LNCaP clone FGC (cell line): ENCODE results near the gene CDK5R2.
A peak's percentile ranks its signal among the peaks of the same experiment; 100 is the strongest.

Experiments
- DNase-seq: peaks from one replicate; pipeline ENCODE4 v3.0.0-alpha.2; 2011; ENCODE audit warnings: low read depth
- H3K4me3 ChIP-seq: 2 replicates; pipeline ENCODE4 v1.5.1; 2011; ENCODE audit warnings: mild to moderate bottlenecking, low read depth, low read length, control low read depth
- TF ChIP-seq, protein P1 (sequence below): IDR thresholded peaks from 2 replicates; pipeline ENCODE4 v1.5.1; 2012; ENCODE audit warnings: mild to moderate bottlenecking; ENCODE audit not compliant: control insufficient read depth, insufficient read depth; ENCODE audit errors: extremely low read depth

Gene CDK5R2

DNA sequence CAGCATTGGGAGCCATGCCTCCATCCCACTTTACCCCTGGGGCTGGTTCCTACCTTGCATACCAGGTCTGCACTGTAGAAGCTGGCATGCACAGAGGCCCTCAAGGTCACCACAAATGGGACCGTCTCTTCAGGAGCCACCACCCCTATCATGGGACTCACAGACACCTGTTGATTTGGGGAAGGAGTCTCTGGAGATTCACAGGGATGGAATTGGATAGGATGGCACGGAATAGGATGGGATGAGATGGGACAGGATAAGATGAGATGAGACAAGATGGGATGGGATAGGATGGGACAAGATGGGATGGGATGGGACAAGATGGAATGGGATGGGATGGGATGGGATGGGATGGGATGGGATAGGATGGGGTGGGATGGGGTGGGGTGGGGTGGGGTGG lies 49.8 kb downstream of the CDK5R2 start:
- TF ChIP-seq, protein P1, sequence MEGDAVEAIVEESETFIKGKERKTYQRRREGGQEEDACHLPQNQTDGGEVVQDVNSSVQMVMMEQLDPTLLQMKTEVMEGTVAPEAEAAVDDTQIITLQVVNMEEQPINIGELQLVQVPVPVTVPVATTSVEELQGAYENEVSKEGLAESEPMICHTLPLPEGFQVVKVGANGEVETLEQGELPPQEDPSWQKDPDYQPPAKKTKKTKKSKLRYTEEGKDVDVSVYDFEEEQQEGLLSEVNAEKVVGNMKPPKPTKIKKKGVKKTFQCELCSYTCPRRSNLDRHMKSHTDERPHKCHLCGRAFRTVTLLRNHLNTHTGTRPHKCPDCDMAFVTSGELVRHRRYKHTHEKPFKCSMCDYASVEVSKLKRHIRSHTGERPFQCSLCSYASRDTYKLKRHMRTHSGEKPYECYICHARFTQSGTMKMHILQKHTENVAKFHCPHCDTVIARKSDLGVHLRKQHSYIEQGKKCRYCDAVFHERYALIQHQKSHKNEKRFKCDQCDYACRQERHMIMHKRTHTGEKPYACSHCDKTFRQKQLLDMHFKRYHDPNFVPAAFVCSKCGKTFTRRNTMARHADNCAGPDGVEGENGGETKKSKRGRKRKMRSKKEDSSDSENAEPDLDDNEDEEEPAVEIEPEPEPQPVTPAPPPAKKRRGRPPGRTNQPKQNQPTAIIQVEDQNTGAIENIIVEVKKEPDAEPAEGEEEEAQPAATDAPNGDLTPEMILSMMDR, result no peak
- no peak for DNase-seq
- H3K4me3 ChIP-seq, result no peak overlapping the region

DNA sequence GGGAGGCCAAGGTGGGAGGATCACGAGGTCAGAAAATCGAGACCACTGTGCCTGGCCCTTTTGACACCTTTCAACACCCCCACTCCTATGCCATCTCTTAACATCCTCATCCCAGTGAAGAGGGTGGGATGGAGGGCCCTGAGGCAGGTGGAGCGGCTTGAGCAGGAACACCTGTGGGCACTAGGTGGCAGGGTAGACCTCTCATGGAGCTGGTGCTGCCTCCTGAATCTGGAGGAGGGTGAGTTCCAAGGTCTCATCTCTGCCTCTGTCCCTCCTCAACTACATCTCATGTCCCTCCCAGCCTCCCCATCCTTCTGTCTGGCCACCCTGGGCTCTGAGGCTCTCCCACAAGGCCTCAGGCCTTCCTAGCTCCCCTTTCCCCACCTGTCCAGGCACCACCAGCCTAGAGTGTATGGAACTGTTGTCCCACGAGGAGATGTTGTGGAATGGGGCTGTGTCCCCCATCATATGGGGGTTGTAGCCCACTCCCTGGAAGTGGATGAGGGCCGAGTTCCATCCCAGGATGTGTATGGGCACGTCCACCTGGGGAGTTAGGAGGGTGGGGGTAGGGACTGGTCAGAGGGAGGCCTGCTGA lies 50.8 kb downstream of the CDK5R2 start:
- TF ChIP-seq, protein P1, result peak; percentile 59
- no peak overlapping the region for H3K4me3 ChIP-seq
- DNase-seq, result no peak

DNA sequence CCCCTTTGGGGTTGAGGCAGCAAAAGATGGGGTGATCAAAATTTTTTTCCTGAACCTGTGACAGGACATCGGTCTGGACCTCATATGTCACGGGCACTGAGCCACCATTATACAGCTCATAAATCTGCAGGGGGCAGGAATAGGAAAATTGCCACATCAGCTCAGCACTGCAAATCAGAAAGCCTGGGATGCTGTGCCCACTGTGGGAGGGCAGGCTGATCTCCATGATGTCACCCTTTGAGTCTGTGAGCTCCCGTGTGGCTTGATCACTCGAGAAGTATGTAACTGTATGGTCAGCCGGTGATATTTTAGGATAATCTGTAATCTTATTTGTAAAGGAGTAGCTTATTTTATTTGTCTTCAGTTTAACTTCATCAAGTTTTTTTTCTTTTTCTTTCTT lies 51.4 kb downstream of the CDK5R2 start:
- no peak overlapping the region for H3K4me3 ChIP-seq
- TF ChIP-seq, protein P1, result no peak
- DNase-seq, result no peak
